Dedifferentiated amniotic fluid mesenchymal stem cell (primary cell): ENCODE results near the gene USP48.

Experiments
- DNase-seq: peaks from one replicate; pipeline ENCODE4 v3.0.0-alpha.2; 2016; ENCODE audit errors: extremely low spot score

USP48 gene

DNA sequence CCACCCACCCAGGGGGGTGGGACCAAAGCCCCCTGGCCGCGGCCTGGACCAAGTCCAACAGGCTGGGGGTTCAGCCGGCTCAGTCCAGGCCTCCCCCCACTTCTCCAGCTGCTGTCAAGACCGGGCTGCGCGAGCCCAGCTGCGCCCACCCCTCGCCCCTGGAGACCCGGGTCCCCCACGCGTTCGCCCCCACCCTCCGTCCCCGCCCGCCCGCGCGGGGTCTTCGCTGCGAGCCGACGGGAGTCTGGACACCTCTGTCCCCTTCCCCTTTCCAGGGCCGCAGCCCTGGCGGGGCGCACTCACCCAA lies 114.0 kb downstream of the USP48 start:
- DNase-seq: no peak

DNA sequence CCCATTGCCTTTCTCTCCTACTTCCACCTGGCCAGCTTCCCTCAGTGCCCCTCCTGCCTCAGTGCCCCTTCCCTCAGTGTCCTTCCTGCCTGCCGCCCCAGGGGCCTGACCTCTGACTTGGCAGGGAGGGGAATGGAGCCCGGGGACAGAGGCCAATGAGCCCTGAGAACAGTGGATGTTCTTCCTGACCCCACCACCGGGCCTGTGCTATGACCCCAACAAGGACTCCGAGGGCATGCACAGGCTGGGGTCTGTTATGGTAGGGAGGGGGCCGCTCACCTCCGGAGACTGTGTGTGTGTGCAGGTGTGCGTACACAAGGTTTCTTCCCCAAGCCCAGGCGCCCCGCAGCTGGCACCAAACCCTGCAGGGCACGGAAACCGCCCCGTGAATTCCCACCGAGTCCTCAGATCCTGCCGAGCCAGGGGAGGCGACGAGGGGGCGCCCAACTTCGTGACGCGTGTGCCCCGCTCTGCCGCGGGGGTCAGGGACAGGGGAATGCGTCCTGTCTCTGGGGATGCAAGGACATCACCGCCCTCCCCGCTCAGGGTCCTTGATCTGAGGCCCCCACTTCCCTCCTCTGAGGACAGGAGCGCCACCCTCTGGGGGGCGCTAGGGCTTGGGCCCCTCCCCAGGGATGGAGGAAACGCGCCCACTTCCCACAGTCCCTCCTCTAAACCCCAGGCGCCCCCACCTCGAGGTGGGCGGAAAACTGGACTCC lies 114.6 kb downstream of the USP48 start:
- no peak for DNase-seq

GRCh38 chr1:21667348-21668231 lies 115.4 kb downstream of the USP48 start:
- no peak for DNase-seq

DNA sequence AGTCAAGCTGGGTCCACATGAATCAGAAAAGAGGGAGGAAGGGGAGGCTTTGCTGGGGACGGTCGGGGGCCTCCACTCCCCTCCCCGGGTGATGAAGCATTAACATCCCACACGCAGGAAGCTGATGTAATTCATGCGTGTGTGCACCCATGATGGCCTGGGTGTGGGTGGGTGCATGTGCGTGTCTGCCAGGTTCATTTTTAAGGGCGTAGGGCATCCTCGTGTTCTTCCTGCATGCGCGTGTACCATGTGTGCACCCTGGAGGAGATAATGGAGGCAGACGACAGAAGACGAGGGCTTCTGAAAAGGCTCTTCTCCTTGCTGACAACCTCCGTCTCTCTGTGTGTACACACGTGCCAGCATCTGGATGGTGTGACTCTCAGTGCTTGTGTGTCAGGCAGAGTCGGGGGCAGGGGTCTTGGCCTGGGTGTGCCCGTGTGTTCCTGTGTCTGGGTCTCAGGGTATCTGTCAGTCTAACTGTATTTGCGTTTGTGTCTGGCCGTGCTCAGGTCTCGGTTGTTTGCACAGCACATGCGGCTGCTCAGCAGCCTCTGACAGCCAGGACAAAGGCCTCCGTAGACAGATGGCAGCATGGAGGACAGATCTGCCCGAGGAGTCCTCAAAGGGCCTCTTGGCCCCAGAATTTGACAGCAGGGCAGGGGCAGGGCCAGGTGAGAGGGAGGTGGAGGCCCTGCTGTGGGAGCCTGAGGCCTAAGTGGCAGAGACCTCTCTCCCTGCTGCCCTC lies 116.2 kb downstream of the USP48 start:
- DNase-seq: no peak

DNA sequence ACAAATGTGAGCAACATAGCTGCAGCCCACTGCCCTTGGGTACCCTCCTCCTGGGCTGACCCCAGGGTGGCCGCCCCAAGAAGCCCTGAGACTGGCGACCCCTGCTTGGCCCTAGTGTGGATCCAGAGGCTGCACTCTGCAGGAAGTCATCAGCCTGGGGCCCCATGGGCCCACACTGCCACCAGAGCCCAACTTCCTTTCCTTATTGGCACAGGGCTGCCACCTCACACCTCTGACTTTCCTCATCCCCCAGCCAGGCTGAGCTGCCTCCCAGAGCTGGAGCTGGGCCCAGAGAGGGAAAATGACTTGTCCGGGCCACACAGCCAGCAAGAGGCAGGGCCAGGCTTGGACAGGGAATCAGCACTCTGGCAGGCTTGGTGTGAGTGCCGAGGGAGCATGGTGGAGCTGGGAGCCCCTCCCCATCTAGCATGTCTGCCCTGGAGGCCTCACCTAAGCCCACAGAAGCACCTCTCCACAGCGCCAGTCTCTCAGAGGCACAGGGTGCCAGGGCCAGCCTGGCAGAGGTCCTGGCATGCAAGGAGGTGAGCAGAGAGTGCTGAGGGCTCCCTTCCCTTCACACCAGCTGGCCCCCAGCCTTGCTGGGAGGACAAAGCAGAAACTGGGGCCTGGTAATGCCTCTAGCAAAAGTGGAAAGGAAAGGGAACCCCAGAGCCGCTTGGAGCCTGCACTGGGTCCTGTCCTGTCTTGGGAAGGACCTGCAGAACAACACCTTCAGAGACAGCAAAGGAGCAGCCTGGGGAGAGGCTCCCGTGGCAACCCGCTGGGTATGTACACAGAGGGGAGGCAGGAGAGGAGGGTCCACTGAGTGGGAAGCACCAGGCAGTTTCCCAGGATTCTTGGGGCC lies 117.0 kb downstream of the USP48 start:
- DNase-seq: no peak

GRCh38 chr1:21664806-21665588 lies 118.0 kb downstream of the USP48 start:
- no peak for DNase-seq

DNA sequence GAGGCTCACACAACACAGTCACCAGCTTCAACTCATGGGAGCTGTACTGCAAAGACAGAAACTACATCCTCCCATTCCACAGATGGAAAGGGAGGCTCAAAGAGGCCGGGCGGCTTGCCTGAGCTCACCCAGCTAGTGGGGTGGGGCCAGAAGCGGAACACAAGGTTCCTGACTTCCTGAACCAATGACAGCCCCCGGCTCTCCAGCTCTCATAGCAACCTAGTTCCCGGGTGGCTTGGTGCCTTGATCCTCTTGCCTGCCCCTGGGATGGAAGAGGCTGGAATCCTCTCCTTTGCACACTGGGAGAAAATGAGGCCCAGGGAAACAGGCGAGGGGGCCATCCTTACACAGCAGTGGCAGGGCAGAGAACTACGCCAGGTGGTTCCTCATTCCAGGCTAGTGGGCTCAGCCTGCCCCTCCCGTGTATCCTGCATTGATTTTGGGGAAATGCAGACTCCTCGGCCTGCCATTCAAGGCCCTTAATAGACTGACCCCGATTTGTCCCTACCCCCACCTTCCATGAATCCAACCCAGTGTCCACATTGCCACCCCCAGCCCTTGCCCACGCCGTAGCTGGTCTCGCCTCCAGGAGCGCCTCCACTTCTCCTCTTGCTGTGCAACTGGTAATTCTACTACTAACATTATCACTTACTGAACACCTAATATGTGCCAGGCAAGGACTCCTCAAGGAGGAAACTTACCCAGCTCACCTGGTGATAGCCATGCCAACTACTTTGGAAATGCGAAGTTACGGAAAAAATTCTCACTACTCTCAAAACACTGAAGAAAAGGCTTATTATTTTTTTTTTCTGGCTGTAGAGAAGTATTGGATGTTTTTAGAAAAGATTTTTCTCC lies 118.8 kb downstream of the USP48 start:
- no peak for DNase-seq

DNA sequence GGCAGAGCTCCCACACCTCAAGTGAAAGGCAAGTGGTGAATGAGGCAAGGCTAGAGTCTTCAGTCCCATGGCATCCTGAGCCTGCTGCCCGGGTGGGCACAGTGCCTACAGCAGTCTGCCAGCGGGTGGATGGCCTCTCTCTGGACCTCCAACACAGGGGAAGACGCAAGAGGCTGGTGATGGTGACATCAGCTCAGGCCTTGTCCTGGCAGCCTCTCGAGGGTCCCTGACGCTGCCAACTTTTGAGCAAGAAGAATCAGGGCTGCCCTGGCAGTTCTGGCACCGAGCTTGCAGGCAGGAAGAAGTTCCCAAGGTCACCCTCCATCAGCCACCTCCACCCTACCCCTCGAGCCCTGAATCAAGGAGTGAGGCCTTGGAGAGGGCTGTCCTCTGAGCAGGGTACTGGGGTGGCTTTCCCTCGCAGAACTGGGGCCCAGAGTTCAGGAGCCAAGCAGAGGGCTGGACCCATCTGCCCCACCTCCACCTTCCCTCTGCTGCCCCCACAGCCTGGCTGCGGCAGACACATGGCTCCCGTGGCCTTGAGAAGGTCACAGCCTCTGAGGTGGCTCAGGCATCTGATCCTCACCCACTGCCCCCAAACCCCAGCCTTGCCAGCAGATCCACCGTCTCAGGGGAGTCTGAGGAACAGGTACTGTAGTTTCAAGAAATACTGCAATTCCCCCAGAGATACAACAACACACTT lies 119.5 kb downstream of the USP48 start:
- DNase-seq: no peak

DNA sequence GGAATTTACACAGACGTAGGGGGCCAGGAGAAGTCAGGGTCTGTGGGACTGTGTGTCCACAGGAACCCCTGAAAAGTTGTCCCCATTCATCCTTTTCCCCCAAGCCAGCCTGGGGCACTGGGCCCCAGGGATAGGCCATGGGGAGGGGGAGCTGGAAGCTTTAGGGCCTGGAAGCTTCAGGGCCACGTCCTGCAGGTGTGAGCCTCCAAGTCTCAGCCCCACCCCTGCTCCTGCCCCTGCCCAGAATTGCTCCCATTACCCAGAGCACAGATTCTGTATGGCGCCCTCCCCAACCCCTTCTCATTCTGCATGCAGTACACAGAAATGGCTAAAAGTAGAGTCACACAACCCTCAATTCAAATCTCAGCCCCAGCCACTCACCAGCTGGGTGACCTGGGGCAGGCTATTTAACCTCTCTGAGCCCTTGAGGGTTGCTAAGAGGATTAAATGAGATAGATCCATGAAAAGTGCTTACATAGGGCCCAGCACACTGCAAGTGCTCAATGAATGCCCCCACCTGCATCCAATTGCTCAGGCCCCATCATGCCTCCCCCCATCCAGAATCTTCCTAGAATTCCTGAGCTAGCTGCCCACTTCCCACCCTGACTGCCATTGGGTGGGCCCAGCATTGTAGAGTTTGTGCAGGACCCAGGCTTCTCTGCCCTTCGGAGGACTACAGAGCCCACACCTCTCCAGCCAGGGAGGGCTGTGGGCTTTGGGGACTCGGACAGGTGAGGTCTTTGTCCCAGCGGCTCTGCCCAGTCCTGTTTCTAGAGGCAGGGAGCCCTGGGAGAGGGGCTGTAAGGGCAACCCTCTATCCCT lies 120.3 kb downstream of the USP48 start:
- no peak for DNase-seq

- DNase-seq: no peak
Measured at GRCh38 chr1:21661886-21662285, 121.1 kb downstream of the USP48 start.

- DNase-seq: no peak
Measured at GRCh38 chr1:21659924-21660326, 123.0 kb downstream of the USP48 start.

DNA sequence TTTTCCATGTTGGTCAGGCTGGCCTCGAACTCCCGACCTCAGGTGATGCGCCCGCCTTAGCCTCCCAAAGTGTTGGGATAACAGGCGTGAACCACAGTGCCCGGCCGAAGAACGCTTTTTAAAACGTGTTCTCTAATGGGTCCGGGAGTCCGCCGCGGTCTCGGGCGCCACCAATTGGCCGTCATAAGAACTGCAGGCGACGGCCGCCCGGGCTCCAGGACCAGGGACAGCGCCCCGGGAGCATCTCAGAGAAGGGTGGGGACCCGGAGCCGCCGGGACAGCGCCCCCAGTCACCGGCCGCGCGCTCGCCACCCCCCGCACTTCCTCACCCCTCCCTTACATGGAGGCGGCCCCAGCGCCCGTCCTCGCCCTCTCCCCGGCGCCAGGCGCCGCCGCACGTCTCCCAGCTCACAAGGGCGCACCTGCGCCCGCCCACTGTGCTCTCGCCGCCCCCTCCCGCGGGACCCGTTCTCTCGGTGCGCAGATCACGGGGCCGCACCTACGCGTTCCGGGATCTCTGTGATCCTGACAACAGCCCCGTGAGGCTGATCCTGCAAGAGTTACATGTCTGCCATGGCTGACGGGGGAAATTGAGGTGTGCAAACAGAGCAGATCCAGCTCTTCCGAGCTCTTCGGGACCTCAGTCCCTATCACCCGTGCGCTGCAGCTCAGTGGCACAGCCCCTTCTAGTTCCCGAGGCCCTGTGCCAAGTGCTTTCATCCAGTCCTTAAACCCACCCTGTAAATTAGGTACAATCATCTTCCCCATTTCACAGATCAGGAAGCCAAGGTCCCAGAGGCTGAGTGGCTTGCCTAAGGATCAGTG lies 123.6 kb downstream of the USP48 start:
- DNase-seq: no peak

GRCh38 chr1:21657456-21658190 lies 125.3 kb downstream of the USP48 start:
- DNase-seq: no peak

- no peak for DNase-seq
Measured at GRCh38 chr1:21655748-21656147, 127.2 kb downstream of the USP48 start.

DNA sequence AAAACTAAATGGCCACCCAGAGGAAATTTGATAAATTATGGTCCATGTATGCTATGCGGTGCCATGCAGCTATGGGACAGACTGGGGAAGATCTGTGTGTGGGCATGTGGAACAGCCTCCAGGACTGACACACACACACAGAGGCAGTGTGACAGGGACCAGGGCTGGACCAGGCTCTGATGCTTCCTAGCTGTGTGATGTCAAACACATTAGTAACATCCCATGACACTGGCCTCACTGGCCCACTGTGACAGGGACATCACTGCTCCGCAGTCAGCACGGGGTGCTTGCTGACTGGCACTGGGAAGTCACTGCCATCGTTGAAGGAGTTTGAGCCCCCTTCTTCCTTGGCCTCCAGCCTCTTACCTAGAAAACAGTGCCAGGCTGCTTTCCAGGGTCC lies 127.7 kb downstream of the USP48 start:
- DNase-seq: no peak

GRCh38 chr1:21654209-21654608 lies 128.7 kb downstream of the USP48 start:
- DNase-seq: no peak

- DNase-seq: no peak
Measured at GRCh38 chr1:21653744-21654100, 129.2 kb downstream of the USP48 start.
